ENCODE measurements around the gene ARRDC5.
A peak's percentile ranks its signal among the peaks of the same experiment; 100 is the strongest.
"Not testable (repeated sequence)": the region's sequence is repeated elsewhere in the genome, so short reads cannot be mapped to it uniquely, and the experiment has no call there.

The ARRDC5 gene

GRCh38 chr19:4911314-4911713, 8.6 kb upstream of the ARRDC5 start:
- DNase-seq (ENCODE audit: low read depth): no peak
- peak overlapping the region; percentile 65 for H3K4me3 ChIP-seq (ENCODE audit: low read depth, low read length)

- peak overlapping the region; percentile 65 for H3K4me3 ChIP-seq (ENCODE audit: low read depth, low read length)
- no peak for DNase-seq (ENCODE audit: low read depth)
These were observed 8.0 kb upstream of the ARRDC5 start for GRCh38 chr19:4910594-4911281.

- DNase-seq (ENCODE audit: low read depth): peak; percentile 57
- peak overlapping the region; percentile 65 for H3K4me3 ChIP-seq (ENCODE audit: low read depth, low read length)
These were observed 7.3 kb upstream of the ARRDC5 start for GRCh38 chr19:4909897-4910593.

GRCh38 chr19:4909156-4909896, 6.6 kb upstream of the ARRDC5 start, which contains the start of gene UHRF1:
Gene UHRF1 (plus strand): TSS chr19:4909501. CDS start chr19:4910886, 1,385 bp downstream.
- H3K4me3 ChIP-seq (ENCODE audit: low read depth, low read length): peak within 1 kb of the TSS; percentile 65
- no peak for DNase-seq (ENCODE audit: low read depth)

GRCh38 chr19:4908781-4909155, 6.1 kb upstream of the ARRDC5 start:
- DNase-seq (ENCODE audit: low read depth): no peak
- peak overlapping the region; percentile 65 for H3K4me3 ChIP-seq (ENCODE audit: low read depth, low read length)

- no peak overlapping the region for H3K4me3 ChIP-seq (ENCODE audit: low read depth, low read length)
- DNase-seq (ENCODE audit: low read depth): no peak
These were observed 5.7 kb upstream of the ARRDC5 start for GRCh38 chr19:4908360-4908759.

GRCh38 chr19:4906963-4907362, 4.3 kb upstream of the ARRDC5 start:
- no peak for DNase-seq (ENCODE audit: low read depth)
- H3K4me3 ChIP-seq (ENCODE audit: low read depth, low read length): no peak overlapping the region

GRCh38 chr19:4904481-4904880, 1.8 kb upstream of the ARRDC5 start:
- H3K4me3 ChIP-seq (ENCODE audit: low read depth, low read length): no peak overlapping the region
- DNase-seq (ENCODE audit: low read depth): no peak

GRCh38 chr19:4900879-4901278, 1.8 kb downstream of the ARRDC5 start:
- not testable (repeated sequence) for DNase-seq (ENCODE audit: low read depth); H3K4me3 ChIP-seq (ENCODE audit: low read depth, low read length)

GRCh38 chr19:4897146-4897545, 5.5 kb downstream of the ARRDC5 start:
- no peak for DNase-seq (ENCODE audit: low read depth)
- no peak overlapping the region for H3K4me3 ChIP-seq (ENCODE audit: low read depth, low read length)

GRCh38 chr19:4896372-4896771, 6.3 kb downstream of the ARRDC5 start:
- no peak overlapping the region for H3K4me3 ChIP-seq (ENCODE audit: low read depth, low read length)
- DNase-seq (ENCODE audit: low read depth): no peak

GRCh38 chr19:4892962-4893361, 9.7 kb downstream of the ARRDC5 start:
- DNase-seq (ENCODE audit: low read depth); H3K4me3 ChIP-seq (ENCODE audit: low read depth, low read length): not testable (repeated sequence)

GRCh38 chr19:4891066-4891465, 11.6 kb downstream of the ARRDC5 start:
- H3K4me3 ChIP-seq (ENCODE audit: low read depth, low read length): no peak overlapping the region
- no peak for DNase-seq (ENCODE audit: low read depth)

- no peak overlapping the region for H3K4me3 ChIP-seq (ENCODE audit: low read depth, low read length)
- no peak for DNase-seq (ENCODE audit: low read depth)
These were observed 13.5 kb downstream of the ARRDC5 start for GRCh38 chr19:4889034-4889815.

- not testable (repeated sequence) for H3K4me3 ChIP-seq (ENCODE audit: low read depth, low read length); DNase-seq (ENCODE audit: low read depth)
These were observed 14.9 kb downstream of the ARRDC5 start for GRCh38 chr19:4887803-4888202.

- not testable (repeated sequence) for DNase-seq (ENCODE audit: low read depth); H3K4me3 ChIP-seq (ENCODE audit: low read depth, low read length)
These were observed 17.7 kb downstream of the ARRDC5 start for GRCh38 chr19:4884993-4885392.

GRCh38 chr19:4882874-4883273, 19.8 kb downstream of the ARRDC5 start:
- H3K4me3 ChIP-seq (ENCODE audit: low read depth, low read length); DNase-seq (ENCODE audit: low read depth): not testable (repeated sequence)

GRCh38 chr19:4879041-4879440, 23.7 kb downstream of the ARRDC5 start:
- DNase-seq (ENCODE audit: low read depth): no peak
- H3K4me3 ChIP-seq (ENCODE audit: low read depth, low read length): no peak overlapping the region

- H3K4me3 ChIP-seq (ENCODE audit: low read depth, low read length): no peak overlapping the region
- peak; percentile 20 for DNase-seq (ENCODE audit: low read depth)
These were observed 24.2 kb downstream of the ARRDC5 start for GRCh38 chr19:4878491-4878968.

Measured in skeletal muscle cell (primary cell).